ENCODE data around the gene LRRC38.

GRCh38 chr1:13549521-13549920 lies 35.7 kb upstream of the LRRC38 start:
- TF ChIP-seq CTCF (conservative IDR thresholded peaks at IDR 0.05 in 1 of 2, IDR thresholded peaks at IDR 0.05 in 1 of 2; ENCODE audit: low read depth in 1 of 2, low read length in 2 of 2) (no peak), EZH2 (IDR thresholded peaks at IDR 0.05; ENCODE audit: low read length, missing control alignments) (no peak)
